Body of pancreas (tissue), 4 donors: ENCODE measurements around the gene TMPRSS11E.

Experiments used
- POLR2A ChIP-seq, 3 donors: fragments of 450-650 bp; IDR thresholded peaks; one replicate each; pipeline ENCODE4 v1.6.1; 2016; ENCODE audit warnings: antibody characterized with exemption in 3 of 3, mild to moderate bottlenecking in 2 of 3
- TF ChIP-seq, protein P1 (sequence below), 7 experiments: fragments of 450-650 bp in 4 of 7; fragments of 200-600 bp in 3 of 7; sonication (generic) in 3 of 7; IDR thresholded peaks; one replicate each; pipeline ENCODE4 v1.5.1; 2016 to 2019; ENCODE audit warnings: antibody characterized with exemption in 7 of 7

- TF ChIP-seq, protein P1, sequence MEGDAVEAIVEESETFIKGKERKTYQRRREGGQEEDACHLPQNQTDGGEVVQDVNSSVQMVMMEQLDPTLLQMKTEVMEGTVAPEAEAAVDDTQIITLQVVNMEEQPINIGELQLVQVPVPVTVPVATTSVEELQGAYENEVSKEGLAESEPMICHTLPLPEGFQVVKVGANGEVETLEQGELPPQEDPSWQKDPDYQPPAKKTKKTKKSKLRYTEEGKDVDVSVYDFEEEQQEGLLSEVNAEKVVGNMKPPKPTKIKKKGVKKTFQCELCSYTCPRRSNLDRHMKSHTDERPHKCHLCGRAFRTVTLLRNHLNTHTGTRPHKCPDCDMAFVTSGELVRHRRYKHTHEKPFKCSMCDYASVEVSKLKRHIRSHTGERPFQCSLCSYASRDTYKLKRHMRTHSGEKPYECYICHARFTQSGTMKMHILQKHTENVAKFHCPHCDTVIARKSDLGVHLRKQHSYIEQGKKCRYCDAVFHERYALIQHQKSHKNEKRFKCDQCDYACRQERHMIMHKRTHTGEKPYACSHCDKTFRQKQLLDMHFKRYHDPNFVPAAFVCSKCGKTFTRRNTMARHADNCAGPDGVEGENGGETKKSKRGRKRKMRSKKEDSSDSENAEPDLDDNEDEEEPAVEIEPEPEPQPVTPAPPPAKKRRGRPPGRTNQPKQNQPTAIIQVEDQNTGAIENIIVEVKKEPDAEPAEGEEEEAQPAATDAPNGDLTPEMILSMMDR (IDR thresholded peaks at IDR 0.05), result no peak
- no peak for TF ChIP-seq POLR2A (IDR thresholded peaks at IDR 0.05)
Observed at GRCh38 chr4:68460085-68460484, 12.8 kb downstream of the TMPRSS11E start.
